ENCODE results near the gene NDUFV3. TPM values are rescaled to one million over a fixed set of nuclear protein-coding genes. Genes with fewer than 3 reads are reported as not detected.

The NDUFV3 gene
- total RNA-seq, 2 donors from 2014 or later, result 17.8 to 18.0 TPM

DNA sequence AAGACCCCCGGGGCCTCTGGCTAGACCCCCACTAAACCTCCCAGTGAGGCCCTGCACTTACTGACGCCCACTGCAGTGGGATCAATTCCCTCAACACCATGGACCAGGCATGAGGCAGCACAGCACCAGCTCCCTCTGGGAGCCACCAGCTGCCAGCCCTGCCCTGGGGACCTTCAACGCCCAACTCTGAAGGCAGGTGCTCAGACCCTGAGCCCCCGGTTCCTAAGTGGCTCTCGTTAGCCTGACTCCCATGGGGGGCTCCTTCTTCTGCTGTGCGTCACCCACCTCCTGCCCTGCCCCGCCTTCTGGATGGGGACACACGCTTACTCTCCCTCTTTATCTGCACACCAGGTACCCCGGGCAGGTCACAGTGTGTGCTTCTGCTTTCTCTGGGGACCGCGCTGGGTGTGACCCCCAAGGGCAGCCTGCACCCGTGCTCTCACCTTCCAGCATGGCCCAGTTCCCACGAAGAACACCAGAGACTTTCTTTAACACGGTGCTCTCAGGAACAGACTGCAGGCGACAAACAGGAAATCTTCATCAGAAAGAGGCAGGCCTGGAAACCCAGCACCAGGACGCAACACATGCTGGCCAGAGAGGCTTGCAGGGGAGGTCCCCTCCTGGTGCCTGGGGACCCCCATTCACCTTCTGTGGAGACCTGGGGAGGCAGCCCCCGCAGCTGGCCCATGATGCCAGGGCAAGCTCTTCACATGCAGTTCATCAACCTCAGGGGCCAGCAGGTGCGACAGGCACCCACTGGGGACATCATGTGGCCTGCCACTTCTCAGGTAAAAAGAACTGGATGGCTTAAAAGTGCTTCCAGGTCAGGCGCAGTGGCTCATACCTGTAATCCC is 41.1 kb upstream of the NDUFV3 start:
- Mint-ChIP-seq H3K4me3 (no peak overlapping the region), H3K36me3 (ENCODE audit: low read depth) (peaks cover 4% of the 10 kb centered on the region), H3K27ac (no peak overlapping the region), H3K27me3 (no peaks in the 10 kb centered on the region), H3K4me1 (peaks cover 6% of the 10 kb centered on the region)
- no peaks in the 10 kb centered on the region for H3K9me3 ChIP-seq (ENCODE audit: control insufficient read depth, low read length, poor library complexity, severe bottlenecking)
- ATAC-seq (no peak), DNase-seq (no peak)

DNA sequence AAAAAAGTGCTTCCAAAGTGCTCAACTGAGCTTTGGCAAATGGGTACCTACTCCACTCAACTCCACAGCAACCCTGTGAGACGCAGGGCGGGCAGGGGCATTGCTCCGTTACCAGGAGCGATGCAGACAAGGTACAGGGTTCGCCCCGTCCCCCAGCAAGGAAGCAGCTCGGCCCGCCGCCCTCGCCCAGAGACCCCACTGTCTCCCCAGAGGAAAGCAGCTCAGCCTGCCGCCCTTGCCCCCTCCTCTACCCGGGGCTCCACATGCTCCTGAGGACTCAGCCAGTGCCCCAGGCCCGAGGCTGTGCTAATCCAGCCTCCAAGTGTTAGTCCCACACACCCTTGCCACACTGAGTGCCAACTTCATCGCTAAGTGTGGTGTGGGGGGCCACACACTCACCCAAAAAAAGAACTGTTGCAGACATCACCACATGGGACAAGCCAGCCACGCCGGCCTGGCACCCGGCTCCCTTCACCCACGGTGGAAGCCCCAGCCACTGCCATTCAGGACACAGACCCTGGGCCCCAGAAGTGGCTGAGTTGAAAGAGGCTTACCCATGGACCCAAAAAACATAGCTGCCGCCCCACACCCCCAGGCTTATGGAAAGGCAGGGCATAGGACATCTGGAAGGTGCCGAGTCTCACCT is 40.1 kb upstream of the NDUFV3 start:
- Mint-ChIP-seq H3K4me1 (peaks cover 9% of the 10 kb centered on the region), H3K4me3 (no peak overlapping the region), H3K27ac (no peak overlapping the region), H3K27me3 (no peaks in the 10 kb centered on the region), H3K36me3 (ENCODE audit: low read depth) (peaks cover 6% of the 10 kb centered on the region)
- H3K9me3 ChIP-seq (ENCODE audit: control insufficient read depth, low read length, poor library complexity, severe bottlenecking), result no peaks in the 10 kb centered on the region
- ATAC-seq (no peak), DNase-seq (no peak)

GRCh38 chr21:42853621-42854020 is 39.5 kb upstream of the NDUFV3 start:
- no peak overlapping the region for H3K27ac Mint-ChIP-seq
- peaks cover 8% of the 10 kb centered on the region for H3K36me3 Mint-ChIP-seq (ENCODE audit: low read depth)
- DNase-seq (no peak), ATAC-seq (no peak)
- no peaks in the 10 kb centered on the region for H3K27me3 Mint-ChIP-seq
- peaks cover 11% of the 10 kb centered on the region for H3K4me1 Mint-ChIP-seq
- no peaks in the 10 kb centered on the region for H3K9me3 ChIP-seq (ENCODE audit: control insufficient read depth, low read length, poor library complexity, severe bottlenecking)
- H3K4me3 Mint-ChIP-seq, result no peak overlapping the region

GRCh38 chr21:42854246-42855010 is 38.7 kb upstream of the NDUFV3 start:
- no peak overlapping the region for H3K4me3 Mint-ChIP-seq
- ATAC-seq (no peak), DNase-seq (no peak)
- H3K27ac Mint-ChIP-seq, result no peak overlapping the region
- H3K27me3 Mint-ChIP-seq, result no peaks in the 10 kb centered on the region
- H3K9me3 ChIP-seq (ENCODE audit: control insufficient read depth, low read length, poor library complexity, severe bottlenecking), result no peaks in the 10 kb centered on the region
- H3K4me1 Mint-ChIP-seq, result peaks cover 10% of the 10 kb centered on the region
- peaks cover 5% of the 10 kb centered on the region for H3K36me3 Mint-ChIP-seq (ENCODE audit: low read depth)

GRCh38 chr21:42855171-42855936 is 37.8 kb upstream of the NDUFV3 start:
- DNase-seq (no peak), ATAC-seq (no peak)
- H3K27ac Mint-ChIP-seq, result peak overlapping the region; percentile 3
- H3K27me3 Mint-ChIP-seq, result no peaks in the 10 kb centered on the region
- H3K4me1 Mint-ChIP-seq, result peaks cover 10% of the 10 kb centered on the region
- peaks cover 5% of the 10 kb centered on the region for H3K36me3 Mint-ChIP-seq (ENCODE audit: low read depth)
- H3K9me3 ChIP-seq (ENCODE audit: control insufficient read depth, low read length, poor library complexity, severe bottlenecking), result no peaks in the 10 kb centered on the region
- H3K4me3 Mint-ChIP-seq, result no peak overlapping the region

DNA sequence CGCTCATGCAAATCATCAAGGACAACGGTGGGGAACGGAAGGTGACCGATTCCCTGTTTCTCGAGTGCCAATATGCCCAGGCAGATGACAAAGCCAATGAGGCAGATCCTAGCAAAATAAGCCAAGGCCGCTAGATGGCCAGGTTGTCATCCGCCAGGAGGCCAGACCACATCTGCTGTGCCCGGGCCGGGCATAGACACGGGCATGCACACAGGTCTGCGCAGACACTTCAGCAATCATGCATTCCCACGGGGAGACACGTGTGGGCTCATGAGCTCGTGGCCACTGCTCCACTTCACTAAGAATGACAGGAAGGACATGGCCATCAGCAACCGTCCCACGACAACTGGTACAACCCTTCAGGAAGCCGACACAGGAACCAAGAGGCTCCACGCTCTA is 37.2 kb upstream of the NDUFV3 start:
- Mint-ChIP-seq H3K4me3 (no peak overlapping the region), H3K27me3 (no peaks in the 10 kb centered on the region), H3K36me3 (ENCODE audit: low read depth) (peaks cover 5% of the 10 kb centered on the region), H3K27ac (peak overlapping the region; percentile 3), H3K4me1 (peaks cover 10% of the 10 kb centered on the region)
- H3K9me3 ChIP-seq (ENCODE audit: control insufficient read depth, low read length, poor library complexity, severe bottlenecking), result no peaks in the 10 kb centered on the region
- DNase-seq, result no peak
- ATAC-seq, result no peak

- H3K9me3 ChIP-seq (ENCODE audit: control insufficient read depth, low read length, poor library complexity, severe bottlenecking), result no peaks in the 10 kb centered on the region
- Mint-ChIP-seq H3K4me1 (peaks cover 10% of the 10 kb centered on the region), H3K36me3 (ENCODE audit: low read depth) (peaks cover 5% of the 10 kb centered on the region), H3K27me3 (no peaks in the 10 kb centered on the region), H3K27ac (no peak overlapping the region), H3K4me3 (no peak overlapping the region)
- ATAC-seq (no peak), DNase-seq (no peak)
Observed at GRCh38 chr21:42857216-42857615, 35.9 kb upstream of the NDUFV3 start.

DNA sequence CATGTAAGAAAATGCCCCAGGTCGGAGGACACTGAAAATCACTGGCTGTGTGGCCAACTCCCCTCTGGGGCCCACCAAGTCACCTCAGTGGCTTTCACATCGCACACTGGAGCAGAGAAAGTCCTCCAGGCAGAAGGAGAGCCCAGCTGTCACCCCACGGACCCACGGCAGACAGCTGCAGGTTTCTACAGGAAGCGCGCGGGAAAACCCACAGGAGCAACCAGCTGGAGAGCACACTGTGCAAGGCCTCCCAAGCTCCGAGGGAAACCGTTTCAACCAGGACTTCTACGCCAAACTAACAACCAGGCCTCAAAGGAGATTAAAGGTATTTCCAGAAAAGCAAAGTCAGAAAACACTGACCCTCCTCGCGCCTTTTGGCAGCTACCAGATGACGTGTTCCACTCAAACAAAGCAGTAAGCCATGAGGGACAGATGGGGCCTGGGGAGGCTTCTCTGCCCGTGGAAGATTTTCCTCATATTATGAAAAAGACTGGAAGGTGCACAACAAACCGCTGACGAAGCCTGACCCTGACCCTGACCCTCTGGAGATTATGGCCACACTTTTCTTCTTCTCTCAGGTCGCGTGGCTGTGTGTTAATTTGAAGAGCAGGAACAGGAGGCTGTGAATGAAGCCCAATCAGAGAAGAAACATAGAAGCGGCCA is 34.8 kb upstream of the NDUFV3 start:
- H3K4me1 Mint-ChIP-seq, result peaks cover 12% of the 10 kb centered on the region
- ATAC-seq (no peak), DNase-seq (no peak)
- no peaks in the 10 kb centered on the region for H3K27me3 Mint-ChIP-seq
- H3K36me3 Mint-ChIP-seq (ENCODE audit: low read depth), result peaks cover 5% of the 10 kb centered on the region
- no peaks in the 10 kb centered on the region for H3K9me3 ChIP-seq (ENCODE audit: control insufficient read depth, low read length, poor library complexity, severe bottlenecking)
- H3K27ac Mint-ChIP-seq, result peak overlapping the region; percentile 43
- H3K4me3 Mint-ChIP-seq, result no peak overlapping the region

DNA sequence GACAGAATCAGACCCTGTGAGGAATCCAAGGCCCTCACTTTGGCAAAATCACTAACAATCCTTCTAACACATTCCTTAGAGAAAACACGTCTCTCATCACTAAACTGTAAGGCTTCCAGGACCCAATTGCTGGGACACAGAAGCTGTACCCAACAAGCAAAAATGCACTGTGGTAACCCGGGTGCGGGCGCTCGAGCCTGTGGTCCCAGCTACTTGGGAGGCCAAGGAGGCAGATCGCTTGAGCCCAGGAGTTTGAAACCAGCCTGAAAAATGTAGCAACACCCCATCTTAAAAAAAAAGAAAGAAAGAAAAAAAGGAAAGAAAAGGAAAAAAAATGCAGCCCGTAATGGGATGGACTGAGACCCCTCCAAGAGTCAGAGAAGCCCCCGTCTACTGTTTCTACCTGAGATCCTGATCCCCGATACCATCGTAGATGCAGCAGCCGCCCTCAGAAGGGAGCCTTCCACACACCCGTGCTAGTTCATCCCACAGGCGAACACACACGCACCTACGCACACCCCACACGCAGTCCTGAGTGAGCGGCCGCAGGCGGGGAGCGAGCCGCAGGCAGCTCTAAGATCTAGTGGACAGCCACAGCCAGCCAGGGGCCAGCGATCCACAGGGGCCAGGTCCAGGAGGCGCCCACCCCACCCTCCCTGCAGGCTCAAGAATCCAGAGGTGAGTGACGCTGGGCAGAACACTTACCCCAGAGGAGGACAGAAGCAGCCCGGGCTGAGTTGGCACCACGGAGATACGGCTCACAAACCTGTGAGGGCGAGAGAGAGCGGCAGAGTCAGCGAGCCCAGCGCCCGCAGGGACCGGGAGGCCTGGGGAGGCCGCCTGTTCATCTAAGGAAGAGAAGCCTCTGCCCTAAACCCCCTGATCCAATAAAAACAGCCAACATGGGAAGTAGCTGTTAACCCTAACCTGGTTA is 33.9 kb upstream of the NDUFV3 start:
- DNase-seq, result no peak
- H3K27ac Mint-ChIP-seq, result no peak overlapping the region
- peaks cover 5% of the 10 kb centered on the region for H3K36me3 Mint-ChIP-seq (ENCODE audit: low read depth)
- no peaks in the 10 kb centered on the region for H3K9me3 ChIP-seq (ENCODE audit: control insufficient read depth, low read length, poor library complexity, severe bottlenecking)
- ATAC-seq, result no peak
- H3K4me3 Mint-ChIP-seq, result no peak overlapping the region
- no peaks in the 10 kb centered on the region for H3K27me3 Mint-ChIP-seq
- peaks cover 12% of the 10 kb centered on the region for H3K4me1 Mint-ChIP-seq

DNA sequence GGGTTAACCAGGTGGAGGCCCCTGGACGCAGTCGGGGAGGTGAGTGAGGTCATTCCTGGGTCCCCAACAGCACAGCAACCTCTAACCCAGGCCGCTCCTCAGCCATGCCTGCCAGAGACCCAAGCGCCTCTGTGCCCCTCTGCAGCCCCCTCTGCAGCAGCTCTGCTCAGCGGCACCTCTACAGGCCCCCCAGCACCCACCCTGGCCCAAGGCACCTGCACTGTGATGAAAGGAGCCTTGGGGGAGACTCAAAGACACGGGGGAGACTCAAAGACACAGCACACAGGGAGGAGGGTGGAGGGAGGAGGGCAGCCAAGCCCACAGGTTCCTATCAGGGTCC is 33.2 kb upstream of the NDUFV3 start:
- H3K4me1 Mint-ChIP-seq, result peaks cover 17% of the 10 kb centered on the region
- no peak overlapping the region for H3K4me3 Mint-ChIP-seq
- peaks cover 5% of the 10 kb centered on the region for H3K36me3 Mint-ChIP-seq (ENCODE audit: low read depth)
- no peak overlapping the region for H3K27ac Mint-ChIP-seq
- no peaks in the 10 kb centered on the region for H3K9me3 ChIP-seq (ENCODE audit: control insufficient read depth, low read length, poor library complexity, severe bottlenecking)
- ATAC-seq (no peak), DNase-seq (no peak)
- no peaks in the 10 kb centered on the region for H3K27me3 Mint-ChIP-seq

- ATAC-seq (no peak), DNase-seq (no peak)
- Mint-ChIP-seq H3K36me3 (ENCODE audit: low read depth) (peaks cover 5% of the 10 kb centered on the region), H3K4me1 (peaks cover 19% of the 10 kb centered on the region), H3K27ac (no peak overlapping the region), H3K27me3 (no peaks in the 10 kb centered on the region), H3K4me3 (no peak overlapping the region)
- H3K9me3 ChIP-seq (ENCODE audit: control insufficient read depth, low read length, poor library complexity, severe bottlenecking), result no peaks in the 10 kb centered on the region
Observed at GRCh38 chr21:42860345-42860744, 32.8 kb upstream of the NDUFV3 start.

Measured in T-helper 17 cell (primary cell).